Stimulated activated CD4-positive, alpha-beta T cell treated with anti-CD3 and anti-CD28 coated beads, Interleukin-1b, Interleukin-23, amount 100 ng/mL, for 4 hours (primary cell): ENCODE measurements around the gene FAM185A.
"Not testable (repeated sequence)": the region's sequence is repeated elsewhere in the genome, so short reads cannot be mapped to it uniquely, and the experiment has no call there.

Source experiments
- DNase-seq, 2 donors: peaks; one replicate each; pipeline ENCODE4 v3.0.0-alpha.2; 2020; ENCODE audit warnings: low read depth in 2 of 2

Gene FAM185A

GRCh38 chr7:102778663-102779062 is 29.9 kb downstream of the FAM185A start:
- DNase-seq: not testable (repeated sequence)

GRCh38 chr7:102780926-102781325 is 32.1 kb downstream of the FAM185A start:
- not testable (repeated sequence) for DNase-seq

DNA sequence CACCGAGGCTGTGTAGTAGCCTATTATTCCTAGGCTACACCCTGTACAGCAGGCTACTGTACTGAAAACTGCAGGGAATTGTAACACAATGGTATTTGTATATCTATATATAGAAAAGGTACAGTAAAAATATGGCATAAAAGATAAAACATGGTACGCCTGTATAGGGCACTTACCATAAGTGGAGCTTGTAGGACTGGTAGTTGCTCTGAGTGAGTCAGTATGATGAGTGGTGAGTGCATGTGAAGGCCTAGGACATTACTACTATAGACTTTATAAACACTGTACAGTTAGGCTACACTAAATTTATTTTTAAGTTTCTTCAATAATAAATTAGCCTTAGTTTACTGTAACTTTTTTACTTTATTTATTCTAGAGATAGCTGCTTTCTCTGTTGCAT is 40.0 kb downstream of the FAM185A start:
- not testable (repeated sequence) for DNase-seq

DNA sequence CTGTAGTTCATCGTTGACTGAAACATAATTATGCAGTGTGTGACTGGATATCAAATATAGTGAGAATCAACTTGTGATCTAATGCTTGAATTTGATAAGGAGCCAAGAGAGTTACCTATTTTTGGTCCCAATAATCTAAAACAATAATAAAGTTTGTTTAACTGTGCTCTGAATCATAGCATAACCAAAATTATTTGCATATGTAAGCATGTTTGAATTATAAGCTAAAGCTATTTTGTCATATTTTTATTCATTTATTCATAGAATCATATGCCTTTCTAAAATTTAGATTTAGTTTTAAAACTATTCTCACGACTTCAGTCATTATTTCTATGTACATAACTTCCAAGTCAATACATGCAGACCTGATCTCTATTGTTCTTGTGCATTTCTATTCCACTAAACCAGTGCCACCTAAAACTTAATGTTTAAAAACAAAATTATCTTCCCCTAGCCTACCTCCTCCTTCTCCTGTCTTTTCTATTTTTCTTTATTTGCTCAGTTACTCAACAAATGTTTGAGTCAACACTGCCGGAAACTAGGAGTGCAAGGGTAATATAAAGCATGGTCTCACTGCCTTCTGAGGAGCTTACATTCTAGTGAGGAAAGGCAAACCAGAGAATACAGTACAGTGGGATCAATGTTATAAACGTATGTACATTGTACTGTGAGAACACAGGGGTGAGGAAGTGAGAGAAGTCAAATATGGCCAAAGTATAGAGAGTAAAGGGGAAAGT is 41.7 kb downstream of the FAM185A start:
- not testable (repeated sequence) for DNase-seq

DNA sequence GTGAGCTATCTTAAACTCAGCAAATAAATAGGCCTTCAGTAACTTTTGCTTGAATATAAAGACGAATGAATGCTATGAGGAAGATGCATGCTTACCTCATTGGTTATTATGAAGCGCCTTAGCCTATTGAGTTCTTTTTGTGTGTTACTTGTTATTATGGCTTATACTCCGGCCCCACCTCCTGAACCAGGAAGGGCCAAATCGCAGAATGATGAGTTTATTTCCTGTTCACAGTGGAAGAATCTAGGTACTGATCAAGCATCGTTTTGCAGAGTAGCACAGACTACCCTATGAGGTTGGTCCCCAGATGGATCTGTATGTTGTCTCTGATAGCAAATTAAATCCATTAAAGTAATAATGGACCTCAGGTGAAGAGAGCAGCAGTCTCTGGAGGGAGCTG is 42.6 kb downstream of the FAM185A start:
- DNase-seq: not testable (repeated sequence)

DNA sequence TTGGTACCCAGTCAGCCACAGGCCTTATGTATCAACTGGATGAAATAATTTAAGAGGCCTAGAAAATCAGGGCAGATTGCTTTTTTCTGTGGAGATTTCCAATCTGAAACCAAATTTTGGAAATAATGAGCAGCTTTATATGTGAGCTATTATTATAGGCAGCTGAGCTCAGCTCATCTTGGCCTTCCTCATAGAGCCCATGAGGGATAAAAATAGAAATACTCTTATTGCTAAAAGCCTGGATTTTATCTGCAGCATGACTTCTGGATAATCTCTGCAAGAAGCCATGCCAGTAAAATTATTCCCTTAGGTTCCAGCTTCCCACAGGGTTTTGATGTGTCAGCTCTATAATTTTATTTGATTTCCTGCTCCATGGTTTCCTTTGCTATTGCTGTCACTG is 43.0 kb downstream of the FAM185A start:
- not testable (repeated sequence) for DNase-seq

GRCh38 chr7:102794567-102794966 is 45.8 kb downstream of the FAM185A start:
- not testable (repeated sequence) for DNase-seq

DNA sequence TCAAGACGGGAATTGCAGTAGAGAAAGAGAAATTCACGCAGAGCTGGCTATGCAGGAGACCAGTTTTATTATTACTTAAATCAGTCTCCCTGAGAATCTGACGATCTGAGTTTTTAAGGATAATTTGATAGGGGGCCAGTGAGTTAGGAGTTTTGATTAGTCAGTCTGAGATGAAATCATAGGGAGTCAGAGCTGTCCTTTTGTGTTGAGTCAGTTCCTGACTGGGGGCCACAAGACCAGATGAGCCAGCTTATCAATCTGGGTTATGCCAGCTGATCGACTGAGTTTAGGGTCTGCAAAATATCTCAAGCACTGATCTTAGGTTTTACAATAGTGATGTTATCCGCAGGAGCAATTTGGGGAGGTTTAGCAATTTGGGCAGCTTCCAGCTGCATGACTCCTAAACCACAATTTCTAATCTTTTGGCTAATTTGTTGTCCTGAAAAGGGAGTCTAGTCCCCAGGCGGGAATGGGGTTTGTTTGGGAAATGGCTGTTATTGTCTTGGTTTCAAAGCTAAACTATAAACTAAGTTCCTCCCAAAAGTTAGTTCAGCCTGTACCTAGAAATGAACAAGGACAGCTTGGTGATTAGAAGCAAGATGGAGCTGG is 47.3 kb downstream of the FAM185A start:
- DNase-seq: not testable (repeated sequence)

GRCh38 chr7:102806613-102807012 is 57.8 kb downstream of the FAM185A start:
- no peak for DNase-seq

GRCh38 chr7:102810916-102811315 is 62.1 kb downstream of the FAM185A start:
- DNase-seq: no peak

GRCh38 chr7:102811942-102812678 is 63.3 kb downstream of the FAM185A start:
- DNase-seq: no peak

DNA sequence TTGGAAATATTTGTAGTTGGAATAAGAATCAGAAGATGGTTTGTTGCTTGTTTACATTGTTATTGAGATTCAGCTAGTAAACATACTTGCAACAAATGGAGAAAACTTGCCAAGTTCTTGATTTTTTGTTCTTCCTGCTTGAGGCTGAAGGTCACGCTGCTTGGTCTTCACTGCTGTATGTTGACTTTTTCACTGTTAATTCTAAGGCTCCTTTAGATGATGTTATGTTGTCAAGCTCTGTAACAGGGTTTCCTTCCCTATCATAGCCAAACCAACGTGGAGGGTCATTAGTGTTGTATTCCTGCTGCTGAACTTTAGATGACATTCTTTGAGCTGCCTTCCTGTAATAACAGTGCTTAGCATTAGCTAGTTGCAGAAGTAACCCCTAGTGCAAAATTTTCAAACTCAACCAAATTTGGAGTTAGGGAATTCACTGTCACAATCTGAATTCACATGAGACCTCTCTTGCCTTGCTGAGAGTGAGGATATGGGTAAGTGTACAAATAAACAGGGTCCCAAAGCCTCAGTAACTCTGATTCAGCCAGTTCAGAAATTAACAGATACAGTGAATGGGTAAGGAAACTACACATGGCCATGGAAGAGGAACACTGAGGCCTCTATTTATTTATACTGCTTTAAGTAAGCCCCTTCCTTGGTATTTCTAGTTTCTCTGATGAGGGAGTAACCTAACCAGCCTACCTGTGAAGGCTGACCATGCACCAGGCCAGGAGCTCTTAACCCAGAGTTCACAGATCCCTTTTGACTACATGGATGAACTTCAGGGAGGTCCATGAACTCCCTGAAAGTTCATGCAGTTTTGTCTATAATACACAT is 64.6 kb downstream of the FAM185A start:
- DNase-seq: no peak

DNA sequence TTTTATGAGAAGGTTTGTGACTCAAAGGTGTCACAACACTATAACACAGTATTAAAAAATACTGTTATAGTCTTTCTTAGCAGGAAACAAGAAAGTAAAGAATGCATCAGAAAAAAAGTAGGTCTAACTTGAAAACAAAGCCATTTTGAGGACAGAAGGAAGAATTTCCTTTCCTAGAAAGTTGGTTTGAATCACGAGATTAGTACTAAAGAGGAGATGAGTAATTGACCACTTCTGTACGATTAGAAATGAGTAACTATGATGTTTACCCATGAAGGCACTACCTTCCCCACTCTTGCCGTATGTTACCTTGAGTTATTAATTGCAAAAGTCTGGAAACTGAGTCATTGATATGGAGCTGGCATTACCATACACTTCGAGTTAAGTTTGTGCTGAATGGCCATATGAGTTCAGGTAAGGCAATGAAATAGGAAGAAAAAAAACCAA is 65.2 kb downstream of the FAM185A start:
- DNase-seq: no peak

- DNase-seq: no peak
Measured at GRCh38 chr7:102817616-102818573, 69.1 kb downstream of the FAM185A start.

DNA sequence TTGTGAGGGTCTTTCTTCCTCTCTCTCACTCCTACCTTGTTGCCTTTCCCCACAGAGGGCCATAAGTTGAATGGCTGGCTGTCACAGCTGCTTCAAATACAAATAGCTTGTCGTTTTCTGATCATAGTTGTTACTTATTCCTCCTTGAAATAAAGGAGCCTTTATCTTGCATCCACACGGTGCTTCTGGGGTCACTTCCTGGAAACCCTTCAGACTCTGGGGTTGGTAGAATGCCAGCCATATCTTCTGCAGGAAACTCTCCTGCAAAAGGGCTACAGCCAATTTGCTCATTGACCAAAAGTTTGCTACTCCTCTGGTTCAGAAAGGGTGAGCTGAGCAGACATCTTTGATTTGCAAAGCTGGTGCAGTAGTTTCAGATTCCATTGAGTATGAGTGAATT is 70.4 kb downstream of the FAM185A start:
- no peak for DNase-seq

DNA sequence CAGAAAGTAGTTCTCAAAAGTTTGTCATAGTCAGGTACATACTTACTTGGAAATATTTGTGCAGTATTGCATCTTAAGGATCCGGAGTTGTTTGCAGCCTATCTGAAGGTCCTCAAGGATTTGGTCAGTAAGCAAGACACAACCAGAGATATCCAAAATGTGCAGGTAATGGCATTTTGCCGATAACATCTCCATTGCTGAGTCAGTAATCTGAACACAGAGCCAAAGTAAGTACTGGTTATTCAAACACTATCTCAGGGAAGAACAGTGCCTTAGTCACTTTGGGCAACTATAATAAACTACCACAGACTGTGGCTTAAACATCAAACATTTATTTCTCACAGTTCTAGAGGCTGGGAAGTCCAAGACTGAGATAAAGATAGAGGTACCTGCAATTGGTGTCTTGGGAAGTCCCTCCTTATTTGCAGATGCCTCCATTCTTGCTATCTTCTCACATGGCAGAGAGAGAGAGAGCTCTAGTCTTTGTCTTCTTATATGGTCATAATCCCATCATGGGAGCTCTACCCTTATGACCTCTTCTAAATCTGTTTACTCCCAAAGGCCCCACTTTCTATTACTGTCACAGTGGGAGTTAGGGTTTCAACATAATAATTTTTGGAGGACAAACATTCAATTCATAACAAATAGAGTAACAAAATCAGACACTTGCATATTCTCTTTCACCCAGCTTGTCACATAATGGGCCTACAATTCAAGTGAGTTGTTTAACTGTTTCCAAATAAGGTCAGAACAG is 73.4 kb downstream of the FAM185A start:
- DNase-seq: no peak

DNA sequence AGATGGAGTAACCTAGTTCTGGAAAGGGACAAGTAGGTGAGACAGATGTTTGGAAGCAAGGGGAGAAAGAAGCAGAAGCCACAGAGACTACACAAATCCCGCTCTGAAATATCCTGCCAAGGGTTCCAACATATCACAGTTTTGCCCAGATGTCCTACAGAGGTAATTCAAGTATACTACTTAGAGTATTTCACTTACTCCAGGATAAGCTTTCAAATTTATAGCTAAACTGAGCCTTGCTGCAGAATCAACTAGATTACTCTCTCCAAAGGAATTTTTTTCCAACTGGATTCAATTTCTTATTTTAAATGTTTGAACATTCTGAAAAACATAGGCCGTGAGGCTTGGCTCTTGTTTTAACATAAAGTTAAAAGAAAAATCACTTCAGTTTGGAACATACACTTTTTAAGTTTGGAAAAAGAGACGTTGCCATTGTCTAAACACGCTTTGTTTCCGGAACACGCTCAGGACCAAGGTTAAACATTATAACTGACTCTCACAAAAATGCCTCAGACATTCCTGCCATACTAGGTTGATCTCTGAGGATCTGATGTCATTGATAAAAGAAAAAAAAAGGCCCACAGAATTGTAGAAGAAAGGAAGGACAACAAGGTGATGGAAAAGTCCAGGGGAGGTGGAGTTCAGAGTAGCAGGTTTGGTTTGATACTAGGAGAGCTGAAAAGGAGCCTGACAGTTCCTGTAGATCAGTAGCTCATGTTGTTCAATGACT is 74.8 kb downstream of the FAM185A start:
- DNase-seq: no peak

- DNase-seq: no peak
Measured at GRCh38 chr7:102828286-102828685, 79.5 kb downstream of the FAM185A start.

DNA sequence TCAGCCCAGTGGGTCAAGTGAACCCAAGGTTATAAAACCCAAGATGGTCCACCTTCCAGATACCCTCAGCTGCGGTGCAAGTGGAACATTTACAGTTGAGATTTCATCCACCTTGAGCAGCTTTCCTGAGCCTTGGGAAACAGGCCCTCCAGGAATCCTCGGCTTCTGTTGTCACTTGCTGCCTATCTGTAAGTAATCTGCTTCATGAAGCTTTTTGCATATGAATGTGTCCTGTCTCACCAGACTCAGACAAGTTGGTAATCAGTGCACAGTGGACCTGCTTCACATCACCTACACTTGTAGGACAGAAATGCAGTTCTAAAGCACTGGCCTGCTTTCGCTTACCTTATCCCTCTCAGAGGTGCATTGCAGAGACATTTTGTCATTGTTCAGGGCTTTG is 80.3 kb downstream of the FAM185A start:
- DNase-seq: no peak
